Nephron progenitor cell (in vitro differentiated cells): ENCODE data around the gene MACROD2.

ENCODE experiments used
- DNase-seq: peaks from one replicate; pipeline ENCODE4 v3.0.0; 2021
- H3K27ac Mint-ChIP-seq: 2 replicates; pipeline ENCODE4 v1.8.0; 2021; ENCODE audit warnings: mild to moderate bottlenecking, moderate library complexity, mixed read lengths
- H3K27me3 Mint-ChIP-seq: 2 replicates; pipeline ENCODE4 v1.8.0; 2021; ENCODE audit warnings: mild to moderate bottlenecking, low read depth, mixed read lengths; ENCODE audit not compliant: poor library complexity
- H3K36me3 Mint-ChIP-seq: 2 replicates; pipeline ENCODE4 v1.8.0; 2021; ENCODE audit warnings: low read depth, mixed read lengths
- H3K4me1 Mint-ChIP-seq: 2 replicates; pipeline ENCODE4 v1.8.0; 2021; ENCODE audit warnings: mixed read lengths
- H3K4me3 Mint-ChIP-seq: 2 replicates; pipeline ENCODE4 v1.8.0; 2021; ENCODE audit warnings: mild to moderate bottlenecking, moderate library complexity, mixed read lengths
- H3K9me3 Mint-ChIP-seq: 2 replicates; pipeline ENCODE4 v1.8.0; 2021; ENCODE audit warnings: mild to moderate bottlenecking, moderate library complexity, mixed read lengths
- TF ChIP-seq, protein P1 (sequence below): fragments of 200-600 bp; sonication (generic); IDR thresholded peaks from 2 replicates; pipeline ENCODE4 v1.5.0; 2021; ENCODE audit warnings: antibody characterized with exemption

The MACROD2 gene

GRCh38 chr20:14881518-14881917 is 886.2 kb downstream of the MACROD2 start:
- TF ChIP-seq, protein P1, sequence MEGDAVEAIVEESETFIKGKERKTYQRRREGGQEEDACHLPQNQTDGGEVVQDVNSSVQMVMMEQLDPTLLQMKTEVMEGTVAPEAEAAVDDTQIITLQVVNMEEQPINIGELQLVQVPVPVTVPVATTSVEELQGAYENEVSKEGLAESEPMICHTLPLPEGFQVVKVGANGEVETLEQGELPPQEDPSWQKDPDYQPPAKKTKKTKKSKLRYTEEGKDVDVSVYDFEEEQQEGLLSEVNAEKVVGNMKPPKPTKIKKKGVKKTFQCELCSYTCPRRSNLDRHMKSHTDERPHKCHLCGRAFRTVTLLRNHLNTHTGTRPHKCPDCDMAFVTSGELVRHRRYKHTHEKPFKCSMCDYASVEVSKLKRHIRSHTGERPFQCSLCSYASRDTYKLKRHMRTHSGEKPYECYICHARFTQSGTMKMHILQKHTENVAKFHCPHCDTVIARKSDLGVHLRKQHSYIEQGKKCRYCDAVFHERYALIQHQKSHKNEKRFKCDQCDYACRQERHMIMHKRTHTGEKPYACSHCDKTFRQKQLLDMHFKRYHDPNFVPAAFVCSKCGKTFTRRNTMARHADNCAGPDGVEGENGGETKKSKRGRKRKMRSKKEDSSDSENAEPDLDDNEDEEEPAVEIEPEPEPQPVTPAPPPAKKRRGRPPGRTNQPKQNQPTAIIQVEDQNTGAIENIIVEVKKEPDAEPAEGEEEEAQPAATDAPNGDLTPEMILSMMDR = no peak
- Mint-ChIP-seq H3K4me1 (peaks cover 7% of the 10 kb centered on the region), H3K9me3 (no peaks in the 10 kb centered on the region), H3K4me3 (no peak overlapping the region), H3K36me3 (no peaks in the 10 kb centered on the region), H3K27ac (no peak overlapping the region), H3K27me3 (no peaks in the 10 kb centered on the region)
- no peak for DNase-seq

DNA sequence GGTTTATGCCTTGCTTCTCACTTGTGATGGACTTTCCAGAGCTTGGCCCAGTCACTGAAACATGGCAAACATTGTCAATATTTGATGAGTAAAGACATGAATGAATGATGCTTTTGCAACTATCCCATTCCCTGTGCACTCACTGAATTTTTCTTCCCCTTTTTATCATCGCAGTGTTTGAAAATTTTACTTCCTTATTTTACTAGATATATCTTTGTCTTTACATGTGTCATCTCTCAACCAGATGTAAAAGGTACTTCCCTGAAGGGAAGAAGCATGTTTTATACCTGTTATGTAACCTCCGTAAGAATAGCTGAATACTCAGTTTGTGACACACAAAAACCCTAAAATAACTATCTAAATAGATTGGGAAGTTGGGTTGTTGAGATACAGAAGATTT is 886.8 kb downstream of the MACROD2 start:
- H3K9me3 Mint-ChIP-seq = no peaks in the 10 kb centered on the region
- no peak for DNase-seq

GRCh38 chr20:14882846-14883245 is 887.5 kb downstream of the MACROD2 start:
- H3K4me1 Mint-ChIP-seq = peaks cover 7% of the 10 kb centered on the region
- no peaks in the 10 kb centered on the region for H3K27me3 Mint-ChIP-seq
- no peak overlapping the region for H3K27ac Mint-ChIP-seq
- no peak for DNase-seq
- TF ChIP-seq, protein P1 = no peak
- no peaks in the 10 kb centered on the region for H3K9me3 Mint-ChIP-seq
- H3K36me3 Mint-ChIP-seq = no peaks in the 10 kb centered on the region
- no peak overlapping the region for H3K4me3 Mint-ChIP-seq

More for the DNA sequence above, 886.8 kb downstream of the MACROD2 start:
- Mint-ChIP-seq H3K4me1 (peaks cover 7% of the 10 kb centered on the region), H3K36me3 (no peaks in the 10 kb centered on the region), H3K4me3 (no peak overlapping the region), H3K27me3 (no peaks in the 10 kb centered on the region), H3K27ac (no peak overlapping the region)
- TF ChIP-seq, protein P1 = no peak

DNA sequence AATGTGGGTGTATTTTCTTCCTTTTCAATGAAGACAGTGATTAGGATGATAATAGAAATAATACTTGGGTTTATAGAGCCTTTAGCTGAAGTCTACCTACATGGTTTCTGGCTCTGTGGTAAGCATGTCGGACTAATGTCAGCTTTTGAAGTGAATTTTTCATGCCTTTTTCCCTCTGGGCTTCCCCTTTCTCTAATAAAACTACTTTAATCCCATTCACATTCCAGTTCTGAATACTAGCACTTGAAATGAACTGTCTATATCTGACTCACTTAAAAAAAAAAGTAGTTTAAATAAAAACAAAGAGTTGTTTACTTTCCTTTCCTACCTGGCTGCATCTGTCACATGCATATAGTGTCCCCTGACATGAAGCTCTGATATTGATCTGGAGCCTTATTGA is 888.0 kb downstream of the MACROD2 start:
- Mint-ChIP-seq H3K27me3 (no peaks in the 10 kb centered on the region), H3K9me3 (no peaks in the 10 kb centered on the region), H3K4me1 (peaks cover 12% of the 10 kb centered on the region), H3K36me3 (no peaks in the 10 kb centered on the region), H3K27ac (no peak overlapping the region), H3K4me3 (no peak overlapping the region)
- TF ChIP-seq, protein P1 = no peak
- no peak for DNase-seq

- Mint-ChIP-seq H3K4me1 (peaks cover 17% of the 10 kb centered on the region), H3K36me3 (no peaks in the 10 kb centered on the region), H3K4me3 (no peak overlapping the region), H3K27ac (no peak overlapping the region), H3K9me3 (no peaks in the 10 kb centered on the region), H3K27me3 (no peaks in the 10 kb centered on the region)
- TF ChIP-seq, protein P1 = no peak
- DNase-seq = no peak
Measured at GRCh38 chr20:14885661-14886060, 890.3 kb downstream of the MACROD2 start.

GRCh38 chr20:14888134-14888533 is 892.8 kb downstream of the MACROD2 start:
- H3K27me3 Mint-ChIP-seq = no peaks in the 10 kb centered on the region
- H3K4me1 Mint-ChIP-seq = peaks cover 17% of the 10 kb centered on the region
- TF ChIP-seq, protein P1 = no peak
- DNase-seq = no peak
- no peak overlapping the region for H3K4me3 Mint-ChIP-seq
- H3K27ac Mint-ChIP-seq = no peak overlapping the region
- H3K36me3 Mint-ChIP-seq = no peaks in the 10 kb centered on the region
- H3K9me3 Mint-ChIP-seq = no peaks in the 10 kb centered on the region
